ENCODE measurements around the gene ADD2. TPM values are rescaled to one million over a fixed set of nuclear protein-coding genes. Genes with fewer than 3 reads are reported as not detected.

Gene ADD2
- total and polyA plus RNA-seq, 2 experiments from 2014 or later = not detected

DNA sequence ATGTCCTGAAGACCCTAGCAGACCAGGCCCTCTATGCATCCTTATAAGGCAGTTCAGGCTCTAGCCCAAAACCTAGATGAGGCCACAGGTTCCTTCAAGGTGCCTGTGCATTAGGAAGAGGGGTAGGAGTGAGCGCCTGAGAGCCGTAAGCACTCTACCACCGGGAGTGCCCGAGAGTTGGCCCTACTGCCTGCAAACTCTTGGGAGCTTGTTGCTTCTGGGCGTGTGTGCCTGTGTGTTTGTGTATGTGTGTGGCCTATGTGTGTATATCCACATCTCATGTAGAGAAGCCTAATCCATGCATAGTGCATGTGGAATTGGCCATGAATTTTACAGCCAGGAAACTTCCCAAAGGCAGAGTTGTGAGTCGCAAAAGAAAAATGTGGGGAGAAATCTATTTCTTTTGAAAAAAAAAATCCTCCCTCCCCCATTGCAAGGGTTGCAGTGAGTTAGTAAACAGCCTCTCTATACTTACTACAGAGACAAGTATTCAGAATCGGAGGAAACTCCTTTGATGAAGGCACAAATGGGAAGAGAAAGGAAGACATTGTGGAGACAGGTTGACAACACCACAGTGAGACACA, 96.8 kb downstream of the ADD2 start:
- Histone ChIP-seq H3K9ac (no peak overlapping the region), H3K9me3 (ENCODE audit: low read depth) (no peaks in the 10 kb centered on the region), H3K36me3 (ENCODE audit: low read depth) (no peaks in the 10 kb centered on the region), H3K4me2 (ENCODE audit: unreplicated experiment) (no peak overlapping the region), H4K20me1 (ENCODE audit: insufficient read depth) (no peaks in the 10 kb centered on the region), H3K4me1 (ENCODE audit: insufficient read depth) (no peaks in the 10 kb centered on the region), H2AFZ (no peak overlapping the region), H3K4me3 (no peak overlapping the region), H3K27me3 (replicated peaks; ENCODE audit: insufficient read depth) (no peaks in the 10 kb centered on the region; the same call in 1 of the 2 replicates), H3F3A (ENCODE audit: insufficient read depth) (no peaks in the 10 kb centered on the region), H3K79me2 (ENCODE audit: insufficient read depth) (no peaks in the 10 kb centered on the region), H3K27ac (no peak overlapping the region), H3K9me2 (ENCODE audit: insufficient read depth) (no peaks in the 10 kb centered on the region)
- 83 to 85% methylated on average over 7 of the region's 7 CpGs for WGBS, 2 experiments (ENCODE audit: low coverage in 1 of 2, low lambda C conversion rate in 2 of 2, missing lambda C conversion rate in 2 of 2)
- TF ChIP-seq EZH2 (IDR thresholded peaks at IDR 0.05; ENCODE audit: insufficient read depth, poor library complexity, severe bottlenecking) (no peak), EZH2phosphoT487 (IDR thresholded peaks at IDR 0.05; ENCODE audit: insufficient read depth, low read depth) (no peak)
- DNase-seq = peak; percentile 38
- in situ Hi-C loops (cut with MboI) = no loop called here

DNA sequence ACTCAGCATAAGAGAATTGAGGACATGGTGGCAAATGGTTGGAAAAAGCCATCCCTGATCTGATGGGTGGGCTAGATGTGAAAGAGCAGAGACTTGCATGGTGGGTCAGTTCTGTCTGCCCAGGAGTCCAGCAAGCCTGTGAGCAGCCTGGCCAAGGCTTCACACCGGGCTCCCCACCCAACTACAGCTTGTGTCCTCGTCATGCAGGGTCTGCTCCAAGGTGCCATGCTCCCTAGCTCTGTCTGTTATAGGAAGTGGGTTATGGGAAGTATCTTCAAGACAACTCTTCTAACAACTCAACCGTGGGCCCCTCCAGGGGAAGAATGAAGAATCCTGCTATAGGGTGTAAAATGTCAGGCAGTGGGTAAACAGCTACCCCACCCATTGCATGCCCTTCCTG, 97.4 kb downstream of the ADD2 start:
- Histone ChIP-seq H3K9me3 (ENCODE audit: low read depth) (no peaks in the 10 kb centered on the region), H3K27me3 (replicated peaks; ENCODE audit: insufficient read depth) (no peaks in the 10 kb centered on the region; the same call in 1 of the 2 replicates), H3K4me2 (ENCODE audit: unreplicated experiment) (no peak overlapping the region), H3F3A (ENCODE audit: insufficient read depth) (no peaks in the 10 kb centered on the region), H3K9me2 (ENCODE audit: insufficient read depth) (no peaks in the 10 kb centered on the region), H3K4me1 (ENCODE audit: insufficient read depth) (no peaks in the 10 kb centered on the region), H3K36me3 (ENCODE audit: low read depth) (no peaks in the 10 kb centered on the region), H3K79me2 (ENCODE audit: insufficient read depth) (no peaks in the 10 kb centered on the region), H3K4me3 (no peak overlapping the region), H4K20me1 (ENCODE audit: insufficient read depth) (no peaks in the 10 kb centered on the region), H3K9ac (no peak overlapping the region), H2AFZ (no peak overlapping the region), H3K27ac (no peak overlapping the region)
- 65 to 78% methylated on average over 3 of the region's 3 CpGs for WGBS, 2 experiments (ENCODE audit: low coverage in 1 of 2, low lambda C conversion rate in 2 of 2, missing lambda C conversion rate in 2 of 2)
- no peak for TF ChIP-seq EZH2 (IDR thresholded peaks at IDR 0.05; ENCODE audit: insufficient read depth, poor library complexity, severe bottlenecking)
- no peak for TF ChIP-seq EZH2phosphoT487 (IDR thresholded peaks at IDR 0.05; ENCODE audit: insufficient read depth, low read depth)
- no peak for DNase-seq
- in situ Hi-C loops (cut with MboI) = no loop called here

DNA sequence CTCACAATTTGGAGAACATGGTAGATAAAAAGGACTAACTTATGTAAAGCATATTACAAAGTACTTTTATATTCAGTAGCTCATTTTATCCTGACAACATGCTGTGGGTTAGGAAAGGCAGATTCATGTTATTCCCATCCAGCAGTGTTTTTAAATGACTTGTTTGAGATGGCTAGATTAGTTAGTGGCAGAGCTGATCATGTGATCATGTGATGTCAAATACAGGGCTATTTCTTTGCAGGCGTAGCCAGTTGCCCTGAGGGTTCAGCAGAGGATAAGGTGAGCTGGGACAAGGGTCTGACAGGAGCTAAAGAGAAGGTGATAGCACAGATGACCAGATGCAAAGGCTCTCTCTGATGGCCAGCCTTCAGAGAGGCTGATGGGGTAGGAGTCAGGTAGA, 97.8 kb downstream of the ADD2 start:
- Histone ChIP-seq H3F3A (ENCODE audit: insufficient read depth) (no peaks in the 10 kb centered on the region), H3K9ac (no peak overlapping the region), H3K9me2 (ENCODE audit: insufficient read depth) (no peaks in the 10 kb centered on the region), H3K27me3 (replicated peaks; ENCODE audit: insufficient read depth) (no peaks in the 10 kb centered on the region; the same call in 1 of the 2 replicates), H3K4me1 (ENCODE audit: insufficient read depth) (no peaks in the 10 kb centered on the region), H3K9me3 (ENCODE audit: low read depth) (no peaks in the 10 kb centered on the region), H3K4me3 (no peak overlapping the region), H3K27ac (no peak overlapping the region), H2AFZ (no peak overlapping the region), H3K4me2 (ENCODE audit: unreplicated experiment) (no peak overlapping the region), H3K36me3 (ENCODE audit: low read depth) (no peaks in the 10 kb centered on the region), H4K20me1 (ENCODE audit: insufficient read depth) (no peaks in the 10 kb centered on the region), H3K79me2 (ENCODE audit: insufficient read depth) (no peaks in the 10 kb centered on the region)
- WGBS, 2 experiments (ENCODE audit: low coverage in 1 of 2, low lambda C conversion rate in 2 of 2, missing lambda C conversion rate in 2 of 2) = 81 to 83% methylated on average over 1 of the region's 1 CpG
- in situ Hi-C loops (cut with MboI) = no loop called here
- DNase-seq = no peak
- TF ChIP-seq EZH2 (IDR thresholded peaks at IDR 0.05; ENCODE audit: insufficient read depth, poor library complexity, severe bottlenecking) = no peak
- TF ChIP-seq EZH2phosphoT487 (IDR thresholded peaks at IDR 0.05; ENCODE audit: insufficient read depth, low read depth) = no peak

DNA sequence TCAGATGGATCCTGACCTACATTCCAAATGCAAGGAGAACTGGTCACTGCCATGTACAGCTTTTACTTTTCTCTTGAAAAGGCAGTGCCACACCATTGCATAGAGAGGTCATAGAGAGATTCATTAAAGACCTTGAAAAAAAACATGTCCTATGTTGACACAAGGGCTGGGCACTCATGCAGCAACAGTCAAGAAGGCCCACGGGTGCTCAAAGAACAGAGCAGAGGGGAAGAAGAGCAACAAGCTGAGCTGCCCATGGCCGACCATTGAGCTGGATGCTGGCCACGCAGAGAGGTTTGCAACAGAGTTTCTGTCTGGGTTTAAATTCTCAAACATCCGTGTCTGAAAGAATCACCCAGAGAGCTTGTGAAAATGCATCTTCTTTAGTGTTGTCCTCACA, 99.1 kb downstream of the ADD2 start:
- Histone ChIP-seq H3K4me2 (ENCODE audit: unreplicated experiment) (no peak overlapping the region), H2AFZ (no peak overlapping the region), H3K79me2 (ENCODE audit: insufficient read depth) (no peaks in the 10 kb centered on the region), H3K4me1 (ENCODE audit: insufficient read depth) (no peaks in the 10 kb centered on the region), H3K9me2 (ENCODE audit: insufficient read depth) (no peaks in the 10 kb centered on the region), H3K4me3 (no peak overlapping the region), H3K36me3 (ENCODE audit: low read depth) (no peaks in the 10 kb centered on the region), H4K20me1 (ENCODE audit: insufficient read depth) (no peaks in the 10 kb centered on the region), H3K9ac (no peak overlapping the region), H3K27ac (no peak overlapping the region), H3K27me3 (replicated peaks; ENCODE audit: insufficient read depth) (no peaks in the 10 kb centered on the region; the same call in 1 of the 2 replicates), H3K9me3 (ENCODE audit: low read depth) (no peaks in the 10 kb centered on the region), H3F3A (ENCODE audit: insufficient read depth) (no peaks in the 10 kb centered on the region)
- TF ChIP-seq EZH2phosphoT487 (IDR thresholded peaks at IDR 0.05; ENCODE audit: insufficient read depth, low read depth) = no peak
- TF ChIP-seq EZH2 (IDR thresholded peaks at IDR 0.05; ENCODE audit: insufficient read depth, poor library complexity, severe bottlenecking) = no peak
- in situ Hi-C loops (cut with MboI) = no loop called here
- WGBS, 2 experiments (ENCODE audit: low coverage in 1 of 2, low lambda C conversion rate in 2 of 2, missing lambda C conversion rate in 2 of 2) = 38 to 47% methylated on average over 4 of the region's 4 CpGs
- DNase-seq = no peak

All from GM23248 (cell line).